ENCODE measurements around the gene FBRS.
A peak's percentile ranks its signal among the peaks of the same experiment; 100 is the strongest.

Gene FBRS

GRCh38 chr16:30651124-30652004 lies 6.9 kb upstream of the FBRS start:
- Histone ChIP-seq H3K9ac (peak overlapping the region; percentile 51), H3K4me3 (ENCODE audit: low read depth, low read length) (peak overlapping the region; percentile 100), H3K27me3 (ENCODE audit: control insufficient read depth, insufficient read depth, low read length) (no peaks in the 10 kb centered on the region), H3K4me1 (peaks cover 9% of the 10 kb centered on the region), H2AFZ (peak overlapping the region; percentile 99), H3K9me3 (ENCODE audit: control insufficient read depth, low read length) (no peaks in the 10 kb centered on the region), H3K27ac (peak overlapping the region; percentile 91), H3K79me2 (peaks cover 8% of the 10 kb centered on the region), H3K4me2 (ENCODE audit: low read length) (peak overlapping the region; percentile 100), H3K36me3 (ENCODE audit: control insufficient read depth, insufficient read depth, low read length) (no peaks in the 10 kb centered on the region)
- TF ChIP-seq CTCF (IDR thresholded peaks at IDR 0.05) = peak; percentile 77

- no peaks in the 10 kb centered on the region for H3K9me3 ChIP-seq (ENCODE audit: control insufficient read depth, low read length)
- H3K27me3 ChIP-seq (ENCODE audit: control insufficient read depth, insufficient read depth, low read length) = no peaks in the 10 kb centered on the region
- H3K36me3 ChIP-seq (ENCODE audit: control insufficient read depth, insufficient read depth, low read length) = no peaks in the 10 kb centered on the region
- H3K4me1 ChIP-seq = peaks cover 14% of the 10 kb centered on the region
- no peak overlapping the region for H3K9ac ChIP-seq
- H3K27ac ChIP-seq = peak overlapping the region; percentile 91
- H3K4me2 ChIP-seq (ENCODE audit: low read length) = peak overlapping the region; percentile 100
- H3K79me2 ChIP-seq = peaks cover 8% of the 10 kb centered on the region
- peak overlapping the region; percentile 100 for H3K4me3 ChIP-seq (ENCODE audit: low read depth, low read length)
- no peak for TF ChIP-seq CTCF (IDR thresholded peaks at IDR 0.05)
- H2AFZ ChIP-seq = no peak overlapping the region
These were observed 6.3 kb upstream of the FBRS start for GRCh38 chr16:30652005-30652296.

- H2AFZ ChIP-seq = no peak overlapping the region
- H3K79me2 ChIP-seq = peaks cover 8% of the 10 kb centered on the region
- peaks cover 20% of the 10 kb centered on the region for H3K4me1 ChIP-seq
- H3K4me3 ChIP-seq (ENCODE audit: low read depth, low read length) = no peak overlapping the region
- no peaks in the 10 kb centered on the region for H3K9me3 ChIP-seq (ENCODE audit: control insufficient read depth, low read length)
- H3K27ac ChIP-seq = no peak overlapping the region
- no peaks in the 10 kb centered on the region for H3K27me3 ChIP-seq (ENCODE audit: control insufficient read depth, insufficient read depth, low read length)
- no peaks in the 10 kb centered on the region for H3K36me3 ChIP-seq (ENCODE audit: control insufficient read depth, insufficient read depth, low read length)
- no peak overlapping the region for H3K9ac ChIP-seq
- H3K4me2 ChIP-seq (ENCODE audit: low read length) = no peak overlapping the region
- no peak for TF ChIP-seq CTCF (IDR thresholded peaks at IDR 0.05)
These were observed 5.5 kb upstream of the FBRS start for GRCh38 chr16:30652718-30653117.

- H2AFZ ChIP-seq = no peak overlapping the region
- no peaks in the 10 kb centered on the region for H3K27me3 ChIP-seq (ENCODE audit: control insufficient read depth, insufficient read depth, low read length)
- no peak overlapping the region for H3K4me3 ChIP-seq (ENCODE audit: low read depth, low read length)
- no peaks in the 10 kb centered on the region for H3K36me3 ChIP-seq (ENCODE audit: control insufficient read depth, insufficient read depth, low read length)
- peaks cover 19% of the 10 kb centered on the region for H3K4me1 ChIP-seq
- H3K9me3 ChIP-seq (ENCODE audit: control insufficient read depth, low read length) = no peaks in the 10 kb centered on the region
- no peak overlapping the region for H3K27ac ChIP-seq
- no peak overlapping the region for H3K4me2 ChIP-seq (ENCODE audit: low read length)
- peaks cover 11% of the 10 kb centered on the region for H3K79me2 ChIP-seq
- no peak overlapping the region for H3K9ac ChIP-seq
- TF ChIP-seq CTCF (IDR thresholded peaks at IDR 0.05) = no peak
These were observed 3.4 kb upstream of the FBRS start for GRCh38 chr16:30654856-30655255.

Measured in parathyroid adenoma (tissue), 2 donors.